Activated CD8-positive, alpha-beta memory T cell treated with anti-CD3 and anti-CD28 coated beads, Interleukin-2, amount 50 U/mL, for 1 hour (primary cell): ENCODE measurements around the gene RAPGEF5.

Experiments used
- DNase-seq: peaks from one replicate; pipeline ENCODE4 v3.0.0-alpha.2; 2020; ENCODE audit errors: extremely low read depth

The RAPGEF5 gene

GRCh38 chr7:22350466-22351328 is 6.3 kb downstream of the RAPGEF5 start:
- no peak for DNase-seq

GRCh38 chr7:22348379-22348778 is 8.6 kb downstream of the RAPGEF5 start:
- DNase-seq: no peak

GRCh38 chr7:22346383-22347107 is 10.4 kb downstream of the RAPGEF5 start:
- DNase-seq: no peak

GRCh38 chr7:22344655-22345054 is 12.3 kb downstream of the RAPGEF5 start:
- no peak for DNase-seq

GRCh38 chr7:22343612-22344011 is 13.3 kb downstream of the RAPGEF5 start:
- no peak for DNase-seq

- DNase-seq: no peak
These were observed 13.9 kb downstream of the RAPGEF5 start for GRCh38 chr7:22343071-22343470.

GRCh38 chr7:22339725-22340390 is 17.1 kb downstream of the RAPGEF5 start:
- DNase-seq: no peak

GRCh38 chr7:22338877-22339276 is 18.1 kb downstream of the RAPGEF5 start:
- no peak for DNase-seq

- no peak for DNase-seq
These were observed 18.5 kb downstream of the RAPGEF5 start for GRCh38 chr7:22338411-22338810.

GRCh38 chr7:22333680-22334141 is 23.2 kb downstream of the RAPGEF5 start:
- DNase-seq: no peak

- DNase-seq: no peak
These were observed 24.5 kb downstream of the RAPGEF5 start for GRCh38 chr7:22332461-22332870.

- no peak for DNase-seq
These were observed 25.2 kb downstream of the RAPGEF5 start for GRCh38 chr7:22331704-22332103.

GRCh38 chr7:22330903-22331302 is 26.1 kb downstream of the RAPGEF5 start:
- no peak for DNase-seq

GRCh38 chr7:22329816-22330524 is 27.0 kb downstream of the RAPGEF5 start:
- no peak for DNase-seq

- DNase-seq: no peak
These were observed 30.8 kb downstream of the RAPGEF5 start for GRCh38 chr7:22326181-22326580.

- DNase-seq: no peak
These were observed 31.3 kb downstream of the RAPGEF5 start for GRCh38 chr7:22325671-22326070.

- DNase-seq: no peak
These were observed 33.2 kb downstream of the RAPGEF5 start for GRCh38 chr7:22323714-22324113.

- DNase-seq: no peak
These were observed 36.5 kb downstream of the RAPGEF5 start for GRCh38 chr7:22320416-22320815.

- DNase-seq: no peak
These were observed 37.2 kb downstream of the RAPGEF5 start for GRCh38 chr7:22319424-22320403.

- no peak for DNase-seq
These were observed 38.6 kb downstream of the RAPGEF5 start for GRCh38 chr7:22318376-22318775.

- no peak for DNase-seq
These were observed 39.3 kb downstream of the RAPGEF5 start for GRCh38 chr7:22317632-22318031.
